LNCAP (cell line): ENCODE results near the gene EFCAB6.

Experiments
- TF ChIP-seq, protein P1 (sequence below): fragments of 450-650 bp; IDR thresholded peaks from 2 replicates; pipeline ENCODE4 v1.5.1; 2017; ENCODE audit warnings: mild to moderate bottlenecking

The EFCAB6 gene

DNA sequence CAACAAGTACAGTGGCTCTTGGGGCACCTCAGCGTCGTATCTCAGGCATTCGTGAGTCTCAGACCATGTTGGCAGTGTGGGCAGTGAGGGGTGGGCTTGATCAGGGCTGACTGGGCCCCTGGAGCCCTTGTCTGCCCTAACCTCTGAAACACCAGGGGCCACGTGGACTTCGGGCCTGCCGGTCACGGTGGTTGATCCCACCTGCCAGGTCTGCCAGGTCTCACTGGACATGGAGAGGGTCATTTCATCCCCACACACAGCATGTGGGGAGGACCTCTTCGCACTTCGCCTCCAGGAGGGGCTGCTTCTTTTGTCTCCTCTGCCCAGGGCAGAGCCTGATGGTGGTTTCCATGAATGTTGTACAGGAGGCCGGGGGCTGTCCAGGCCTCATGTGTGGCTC is 323.2 kb downstream of the EFCAB6 start:
- TF ChIP-seq, protein P1, sequence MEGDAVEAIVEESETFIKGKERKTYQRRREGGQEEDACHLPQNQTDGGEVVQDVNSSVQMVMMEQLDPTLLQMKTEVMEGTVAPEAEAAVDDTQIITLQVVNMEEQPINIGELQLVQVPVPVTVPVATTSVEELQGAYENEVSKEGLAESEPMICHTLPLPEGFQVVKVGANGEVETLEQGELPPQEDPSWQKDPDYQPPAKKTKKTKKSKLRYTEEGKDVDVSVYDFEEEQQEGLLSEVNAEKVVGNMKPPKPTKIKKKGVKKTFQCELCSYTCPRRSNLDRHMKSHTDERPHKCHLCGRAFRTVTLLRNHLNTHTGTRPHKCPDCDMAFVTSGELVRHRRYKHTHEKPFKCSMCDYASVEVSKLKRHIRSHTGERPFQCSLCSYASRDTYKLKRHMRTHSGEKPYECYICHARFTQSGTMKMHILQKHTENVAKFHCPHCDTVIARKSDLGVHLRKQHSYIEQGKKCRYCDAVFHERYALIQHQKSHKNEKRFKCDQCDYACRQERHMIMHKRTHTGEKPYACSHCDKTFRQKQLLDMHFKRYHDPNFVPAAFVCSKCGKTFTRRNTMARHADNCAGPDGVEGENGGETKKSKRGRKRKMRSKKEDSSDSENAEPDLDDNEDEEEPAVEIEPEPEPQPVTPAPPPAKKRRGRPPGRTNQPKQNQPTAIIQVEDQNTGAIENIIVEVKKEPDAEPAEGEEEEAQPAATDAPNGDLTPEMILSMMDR: no peak

- TF ChIP-seq, protein P1: no peak
These were observed 323.9 kb downstream of the EFCAB6 start for GRCh38 chr22:43488031-43488866.

DNA sequence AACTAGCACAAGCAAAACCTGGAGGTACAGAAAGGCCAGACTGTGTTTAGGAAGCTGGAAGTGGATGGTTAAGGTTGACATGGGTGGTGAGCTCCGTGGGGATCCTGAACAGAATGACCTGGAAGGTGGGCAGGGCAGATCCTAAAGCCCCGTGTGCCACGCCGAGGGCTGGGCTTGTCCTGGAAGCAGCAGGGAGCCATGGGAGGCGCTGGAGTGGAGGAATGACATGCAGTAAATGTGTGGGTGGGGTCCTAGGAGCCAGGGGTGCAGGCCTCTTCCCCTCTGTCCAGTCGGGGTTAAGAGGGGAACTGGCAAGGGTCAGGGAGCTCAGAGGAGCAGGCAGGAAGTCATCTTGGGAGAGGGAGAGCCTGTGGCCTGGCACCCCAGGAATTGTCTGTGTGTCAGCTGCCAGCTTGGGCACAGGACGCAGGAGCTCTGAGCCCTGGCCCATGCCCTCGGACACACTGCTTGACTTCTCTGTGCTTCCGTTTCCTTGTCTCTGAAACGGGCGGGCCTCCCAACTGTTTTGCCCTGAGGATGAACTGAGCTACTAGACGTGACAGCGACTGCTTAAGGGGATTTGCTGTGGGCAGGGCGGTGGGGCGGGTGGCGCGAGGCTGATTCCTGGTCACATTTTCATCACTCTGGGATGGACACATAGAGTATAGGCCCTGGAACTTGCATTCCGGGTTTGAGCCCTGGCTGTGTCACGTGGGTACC is 324.6 kb downstream of the EFCAB6 start:
- TF ChIP-seq, protein P1: no peak

DNA sequence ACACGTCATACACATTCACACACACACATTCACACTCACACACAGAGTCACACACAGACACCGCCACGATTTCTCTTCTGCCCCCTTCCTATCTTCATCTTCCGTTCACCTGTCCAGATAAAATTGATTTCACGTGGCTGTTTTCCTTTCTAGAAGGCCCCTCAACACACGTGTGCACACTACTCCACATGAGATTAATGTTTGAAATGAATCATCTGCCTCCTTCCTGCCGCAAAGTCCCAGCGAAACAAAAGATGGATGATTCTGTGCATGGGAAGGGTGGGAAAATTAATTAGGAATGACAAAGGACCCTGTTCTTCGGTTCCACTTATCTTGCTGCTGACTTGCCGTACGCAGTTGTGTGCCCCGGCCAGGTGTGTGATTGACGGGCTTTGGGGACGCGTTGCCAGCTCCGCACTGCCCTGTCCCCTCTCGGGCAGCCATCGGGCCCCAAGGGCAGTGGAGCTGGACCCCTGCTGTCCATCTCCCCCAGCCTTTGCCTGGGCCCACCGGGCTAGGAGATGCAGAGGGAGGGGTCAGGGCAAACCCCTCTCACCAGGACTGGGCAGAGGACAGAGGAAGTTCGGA is 326.5 kb downstream of the EFCAB6 start:
- TF ChIP-seq, protein P1: no peak

DNA sequence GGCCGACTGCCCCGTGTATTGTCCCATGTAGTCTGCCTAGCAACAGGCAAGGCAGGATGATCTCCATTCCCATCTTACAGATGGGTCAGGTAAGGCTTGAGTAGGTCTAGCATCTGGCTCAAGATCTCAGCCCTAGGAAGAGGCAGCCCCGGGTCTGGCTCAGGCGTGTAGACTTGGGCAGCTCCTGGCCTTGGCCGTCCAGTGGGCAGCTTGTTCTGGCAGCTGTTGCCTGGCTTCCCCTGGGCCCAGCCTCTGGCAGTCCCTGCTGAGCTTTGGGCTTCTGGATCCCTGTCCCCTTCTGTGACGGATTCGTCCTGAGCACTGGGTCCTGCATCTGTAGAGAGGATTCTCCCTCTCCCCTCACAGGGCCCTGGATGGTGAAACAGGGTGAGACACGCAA is 327.9 kb downstream of the EFCAB6 start:
- TF ChIP-seq, protein P1: no peak

DNA sequence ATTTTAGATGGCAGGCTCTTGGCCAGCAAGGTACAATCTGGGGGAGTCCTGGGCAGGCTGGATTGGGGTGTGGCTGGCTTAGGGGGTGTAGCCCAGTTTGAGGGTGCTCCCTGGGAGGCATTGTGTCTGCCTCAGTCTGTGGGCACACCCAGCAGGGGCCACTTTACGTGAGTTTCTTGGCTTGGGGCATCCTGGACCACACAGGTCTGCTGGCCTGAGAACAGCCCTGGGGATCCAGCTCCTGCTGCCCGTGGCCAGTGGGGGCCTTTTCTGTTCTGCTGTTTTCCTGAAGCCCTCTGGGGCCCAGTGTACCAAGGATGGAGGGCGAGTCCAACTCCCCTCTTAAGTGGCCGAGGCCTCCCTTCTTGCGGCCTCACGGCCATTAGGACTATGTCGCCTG is 328.4 kb downstream of the EFCAB6 start:
- TF ChIP-seq, protein P1: no peak

DNA sequence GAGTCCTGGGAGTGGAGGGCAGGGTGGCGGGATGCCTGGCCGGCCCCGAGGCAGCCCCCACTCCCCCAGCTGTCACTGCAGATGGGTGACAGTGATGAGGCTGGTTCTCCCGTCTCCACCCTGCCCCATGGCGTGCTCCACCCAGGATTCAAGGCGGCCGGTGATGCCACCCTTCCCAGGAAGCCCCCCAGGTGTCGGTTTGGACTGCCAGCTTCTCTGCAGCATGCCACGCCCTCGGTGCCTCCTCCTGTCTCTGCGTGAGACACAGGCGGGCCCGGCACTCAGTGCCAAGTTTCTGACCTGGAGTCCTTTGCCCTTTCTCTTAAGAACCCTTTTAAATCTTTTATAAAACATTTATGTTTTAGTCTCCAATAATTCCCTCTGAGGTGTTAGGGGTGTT is 328.8 kb downstream of the EFCAB6 start:
- TF ChIP-seq, protein P1: no peak
